KMS-11 (cell line): Measurements from ENCODE around the gene VPS26A.
A peak's percentile ranks its signal among the peaks of the same experiment; 100 is the strongest.

Experiments
- H2AFZ ChIP-seq: fragments of 200-600 bp; sonication (generic); 2 replicates; pipeline ENCODE4 v1.6.1; 2016; ENCODE audit warnings: antibody characterized with exemption, mixed run types, low read depth
- H3K27ac ChIP-seq: fragments of 200-600 bp; sonication (generic); 2 replicates; pipeline ENCODE4 v1.6.1; 2016; ENCODE audit warnings: mild to moderate bottlenecking, mixed run types
- H3K27me3 ChIP-seq: fragments of 200-600 bp; sonication (generic); 2 replicates; pipeline ENCODE4 v1.6.1; 2017; ENCODE audit warnings: mild to moderate bottlenecking, low read depth, mixed run types, moderate library complexity; ENCODE audit not compliant: insufficient read depth
- H3K36me3 ChIP-seq: fragments of 200-600 bp; sonication (generic); 2 replicates; pipeline ENCODE4 v1.6.1; 2017; ENCODE audit warnings: mild to moderate bottlenecking, mixed run types; ENCODE audit not compliant: insufficient read depth
- H3K4me1 ChIP-seq: fragments of 200-600 bp; sonication (generic); 2 replicates; pipeline ENCODE4 v1.6.1; 2016; ENCODE audit warnings: mild to moderate bottlenecking, low read depth, mixed run types; ENCODE audit not compliant: poor library complexity, severe bottlenecking
- H3K4me2 ChIP-seq: fragments of 200-600 bp; sonication (generic); 2 replicates; pipeline ENCODE4 v1.7.0; 2016; ENCODE audit warnings: mild to moderate bottlenecking, mixed run types
- H3K4me3 ChIP-seq: fragments of 200-600 bp; sonication (generic); IDR thresholded peaks from 2 replicates; pipeline ENCODE4 v1.6.1; 2017; ENCODE audit warnings: low read depth, low read length, mixed read lengths; ENCODE audit not compliant: insufficient read depth
- H3K79me2 ChIP-seq: fragments of 200-600 bp; sonication (generic); 2 replicates; pipeline ENCODE4 v1.6.1; 2016; ENCODE audit warnings: low read depth, mixed run types; ENCODE audit not compliant: insufficient read depth
- H3K9ac ChIP-seq: fragments of 200-600 bp; sonication (generic); 2 replicates; pipeline ENCODE4 v1.6.1; 2016; ENCODE audit warnings: mild to moderate bottlenecking, mixed run types
- H4K20me1 ChIP-seq: fragments of 200-600 bp; sonication (generic); 2 replicates; pipeline ENCODE4 v1.6.1; 2016; ENCODE audit warnings: mild to moderate bottlenecking, mixed run types; ENCODE audit not compliant: insufficient read depth
- CTCF ChIP-seq: fragments of 200-600 bp; sonication (generic); conservative IDR thresholded peaks from 2 replicates; pipeline ENCODE4 v1.6.1; 2017; ENCODE audit warnings: low read depth, mild to moderate bottlenecking, antibody characterized with exemption, low read length, moderate library complexity, mixed read lengths

VPS26A gene

GRCh38 chr10:69104994-69105790 is 18.8 kb upstream of the VPS26A start:
- Histone ChIP-seq H3K27me3 (no peaks in the 10 kb centered on the region), H3K4me1 (peaks cover 32% of the 10 kb centered on the region), H3K4me2 (peak overlapping the region; percentile 2; the same call in 1 of the 2 replicates), H3K4me3 (no peak overlapping the region), H2AFZ (no peak overlapping the region), H4K20me1 (no peaks in the 10 kb centered on the region), H3K79me2 (peaks cover 30% of the 10 kb centered on the region), H3K36me3 (peaks cover 7% of the 10 kb centered on the region; the same call in 1 of the 2 replicates), H3K9ac (no peak overlapping the region), H3K27ac (peak overlapping the region; percentile 58; the same call in 1 of the 2 replicates)
- no peak for TF ChIP-seq CTCF

- Histone ChIP-seq H3K4me1 (peaks cover 32% of the 10 kb centered on the region), H3K36me3 (peaks cover 7% of the 10 kb centered on the region; the same call in 1 of the 2 replicates), H3K27me3 (no peaks in the 10 kb centered on the region), H3K9ac (no peak overlapping the region), H4K20me1 (no peaks in the 10 kb centered on the region), H3K4me3 (no peak overlapping the region), H3K27ac (peak overlapping the region; percentile 58; the same call in 1 of the 2 replicates), H3K4me2 (no peak overlapping the region), H3K79me2 (peaks cover 12% of the 10 kb centered on the region), H2AFZ (no peak overlapping the region)
- no peak for TF ChIP-seq CTCF
Measured at GRCh38 chr10:69107176-69107490, 16.8 kb upstream of the VPS26A start.

- Histone ChIP-seq H3K9ac (no peak overlapping the region), H2AFZ (no peak overlapping the region), H3K4me2 (no peak overlapping the region), H3K4me1 (peaks cover 32% of the 10 kb centered on the region), H3K79me2 (peaks cover 6% of the 10 kb centered on the region; the same call in 1 of the 2 replicates), H4K20me1 (no peaks in the 10 kb centered on the region), H3K27me3 (no peaks in the 10 kb centered on the region), H3K36me3 (peaks cover 7% of the 10 kb centered on the region; the same call in 1 of the 2 replicates), H3K4me3 (no peak overlapping the region), H3K27ac (no peak overlapping the region)
- no peak for TF ChIP-seq CTCF
Measured at GRCh38 chr10:69107699-69108098, 16.3 kb upstream of the VPS26A start.

GRCh38 chr10:69119896-69120295 is 4.1 kb upstream of the VPS26A start:
- H3K79me2 ChIP-seq: peaks cover under 1% of the 10 kb centered on the region; the same call in 1 of the 2 replicates
- H3K36me3 ChIP-seq: no peaks in the 10 kb centered on the region
- peaks cover 3% of the 10 kb centered on the region for H3K4me1 ChIP-seq
- H3K27me3 ChIP-seq: no peaks in the 10 kb centered on the region
- H3K4me2 ChIP-seq: no peak overlapping the region
- no peaks in the 10 kb centered on the region for H4K20me1 ChIP-seq
- no peak for TF ChIP-seq CTCF
- H3K4me3 ChIP-seq: no peak overlapping the region
- no peak overlapping the region for H2AFZ ChIP-seq
- H3K9ac ChIP-seq: no peak overlapping the region
- no peak overlapping the region for H3K27ac ChIP-seq
